Kidney (tissue), 14 donors: Measurements from ENCODE around the gene KXD1. TPM values are rescaled to one million over a fixed set of nuclear protein-coding genes. Genes with fewer than 3 reads are reported as not detected.

Source experiments
- DNase-seq, 5 donors: peaks; one replicate each; pipeline ENCODE4 v3.0.0-alpha.2; 2013 to 2020
- FAIRE-seq: peaks from 2 replicates; lab custom pipeline; 2012; peaks lifted over from hg19 to GRCh38; lab: Jason Lieb, UNC
- H3K27ac ChIP-seq, 2 donors: one replicate each; pipeline ENCODE4 v1.7.0; 2013; ENCODE audit warnings: low read depth in 2 of 2, low read length in 2 of 2, inconsistent platforms in 1 of 2
- H3K27me3 ChIP-seq: one replicate; pipeline ENCODE4 v1.7.1; 2013; ENCODE audit warnings: low read length, inconsistent platforms; ENCODE audit not compliant: control insufficient read depth, insufficient read depth
- H3K36me3 ChIP-seq, 3 donors: one replicate each; pipeline versions ENCODE4 v1.7.0 to v1.7.1; 2013; ENCODE audit warnings: low read length in 3 of 3, control low read depth in 1 of 3, inconsistent platforms in 1 of 3; ENCODE audit not compliant: insufficient read depth in 3 of 3, control insufficient read depth in 2 of 3
- H3K4me1 ChIP-seq, 3 donors: one replicate each; pipeline versions ENCODE4 v1.7.0 to v1.7.1; 2013; ENCODE audit warnings: low read length in 3 of 3, inconsistent platforms in 1 of 3, low read depth in 1 of 3; ENCODE audit not compliant: control insufficient read depth in 2 of 3, insufficient read depth in 2 of 3
- H3K4me3 ChIP-seq, 3 donors: one replicate each; pipeline versions ENCODE4 v1.7.0 to v1.8.1; 2013; ENCODE audit warnings: low read length in 3 of 3, control low read depth in 1 of 3, inconsistent platforms in 1 of 3
- H3K9ac ChIP-seq, 3 donors: one replicate each; pipeline versions ENCODE4 v1.7.0 to v1.7.1; 2013; ENCODE audit warnings: low read length in 3 of 3, control low read depth in 1 of 3, inconsistent platforms in 1 of 3
- H3K9me3 ChIP-seq, 3 donors: one replicate each; pipeline versions ENCODE4 v1.7.0 to v1.7.1; 2013; ENCODE audit warnings: low read length in 3 of 3, control low read depth in 1 of 3, inconsistent platforms in 1 of 3; ENCODE audit not compliant: control insufficient read depth in 2 of 3, insufficient read depth in 1 of 3
- intact Hi-C: fragments of 100-400 bp; cut with DNase I; formaldehyde crosslinking; loops from one replicate; pipeline ENCODE4 v1.11.1; 2022
- polyA plus RNA-seq: library from polyadenylated mRNA; stranded (reverse); fragments of 350-450 nt; fragmentation: Illumina TruSeq; extraction: RNeasy Lipid Tissue Mini Kit (QIAGEN cat#74804); gene quantifications from one replicate; pipeline ENCODE4 v1.2.3, GENCODE V29; 2014; ENCODE audit warnings: low read depth, low replicate concordance; ENCODE audit not compliant: insufficient read depth
- total RNA-seq: library from RNA; stranded (reverse); fragmentation: NEBNext Ultra II Directional; extraction: Animal tissue kit (Norgen Biotek cat#: 25700); gene quantifications from one replicate; pipeline ENCODE4 v1.2.1, GENCODE V29; 2021
- TF ChIP-seq, protein P1 (sequence below): IDR thresholded peaks from 3 replicates; pipeline ENCODE4 v1.5.1; 2012; ENCODE audit warnings: mild to moderate bottlenecking, moderate library complexity, borderline replicate concordance; ENCODE audit not compliant: insufficient read depth; ENCODE audit errors: extremely low read depth
- donor health status: control.
- donor health status: control.
- donor health status: control.
- donor health status: control.
- donor health status: control.
- donor health status: DM: yes; HTN: yes; CAD: no.
- donor health status: Normal renal cell carcinoma (clear cell type).

KXD1 gene
- total and polyA plus RNA-seq, 2 donors from 2014 or later, result 56.3 to 69.9 TPM

DNA sequence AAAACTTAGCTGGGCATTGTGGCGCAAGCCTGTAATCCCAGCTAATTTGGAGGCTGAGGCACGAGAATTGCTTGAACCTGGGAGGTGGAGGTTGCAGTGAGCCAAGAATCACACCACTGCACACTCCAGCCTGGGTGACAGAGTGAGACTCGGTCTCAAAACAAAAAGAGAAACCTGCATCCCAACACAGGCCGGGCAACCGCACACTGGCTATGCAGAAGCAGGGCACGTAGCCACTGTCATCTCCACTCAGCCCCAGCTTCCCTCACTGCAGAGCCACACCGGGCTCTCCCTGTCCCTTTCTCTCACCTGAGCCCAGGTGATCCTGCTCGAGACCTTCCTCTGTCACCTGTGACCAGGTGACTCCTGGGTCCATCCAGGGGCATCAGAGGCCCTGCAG is 47.5 kb upstream of the KXD1 start:
- Histone ChIP-seq H3K27me3 (no peaks in the 10 kb centered on the region), H3K4me1 (peaks cover 0 to 65% (median 47%) of the 10 kb centered on the region in 3 donors), H3K27ac (no peak overlapping the region), H3K9ac (peak overlapping the region in 1 of 3 donors; percentile 22), H3K36me3 (no peaks in the 10 kb centered on the region), H3K4me3 (no peak overlapping the region), H3K9me3 (no peaks in the 10 kb centered on the region)
- DNase-seq (no peak), FAIRE-seq (no peak)
- intact Hi-C loops, result no loop called here
- TF ChIP-seq, protein P1, sequence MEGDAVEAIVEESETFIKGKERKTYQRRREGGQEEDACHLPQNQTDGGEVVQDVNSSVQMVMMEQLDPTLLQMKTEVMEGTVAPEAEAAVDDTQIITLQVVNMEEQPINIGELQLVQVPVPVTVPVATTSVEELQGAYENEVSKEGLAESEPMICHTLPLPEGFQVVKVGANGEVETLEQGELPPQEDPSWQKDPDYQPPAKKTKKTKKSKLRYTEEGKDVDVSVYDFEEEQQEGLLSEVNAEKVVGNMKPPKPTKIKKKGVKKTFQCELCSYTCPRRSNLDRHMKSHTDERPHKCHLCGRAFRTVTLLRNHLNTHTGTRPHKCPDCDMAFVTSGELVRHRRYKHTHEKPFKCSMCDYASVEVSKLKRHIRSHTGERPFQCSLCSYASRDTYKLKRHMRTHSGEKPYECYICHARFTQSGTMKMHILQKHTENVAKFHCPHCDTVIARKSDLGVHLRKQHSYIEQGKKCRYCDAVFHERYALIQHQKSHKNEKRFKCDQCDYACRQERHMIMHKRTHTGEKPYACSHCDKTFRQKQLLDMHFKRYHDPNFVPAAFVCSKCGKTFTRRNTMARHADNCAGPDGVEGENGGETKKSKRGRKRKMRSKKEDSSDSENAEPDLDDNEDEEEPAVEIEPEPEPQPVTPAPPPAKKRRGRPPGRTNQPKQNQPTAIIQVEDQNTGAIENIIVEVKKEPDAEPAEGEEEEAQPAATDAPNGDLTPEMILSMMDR, result no peak

DNA sequence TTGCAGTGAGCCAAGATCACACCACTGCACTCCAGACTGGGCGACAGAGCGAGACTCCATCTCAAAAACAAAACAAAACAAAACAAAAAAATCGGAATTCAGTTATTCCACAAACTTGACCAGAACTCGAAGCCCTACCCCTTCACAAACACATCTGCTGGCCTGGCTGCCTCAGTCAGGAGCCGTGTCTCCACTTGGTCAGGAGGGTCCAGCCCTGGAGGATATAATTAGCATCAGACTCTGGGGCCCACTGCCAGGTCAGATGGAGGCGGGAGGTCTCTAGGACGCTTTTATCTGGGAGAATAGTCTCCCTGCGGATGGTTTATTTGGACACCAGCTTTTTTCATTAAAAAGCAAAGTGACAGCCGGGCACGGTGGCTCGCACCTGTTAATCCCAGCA is 43.8 kb upstream of the KXD1 start:
- Histone ChIP-seq H3K4me1 (peaks cover 0 to 51% (median 31%) of the 10 kb centered on the region in 3 donors), H3K36me3 (no peaks in the 10 kb centered on the region), H3K27me3 (no peaks in the 10 kb centered on the region), H3K27ac (no peak overlapping the region), H3K4me3 (no peak overlapping the region), H3K9me3 (no peaks in the 10 kb centered on the region), H3K9ac (no peak overlapping the region)
- intact Hi-C loops, result no loop called here
- no peak for FAIRE-seq
- DNase-seq, result no peak
- TF ChIP-seq, protein P1, result no peak

DNA sequence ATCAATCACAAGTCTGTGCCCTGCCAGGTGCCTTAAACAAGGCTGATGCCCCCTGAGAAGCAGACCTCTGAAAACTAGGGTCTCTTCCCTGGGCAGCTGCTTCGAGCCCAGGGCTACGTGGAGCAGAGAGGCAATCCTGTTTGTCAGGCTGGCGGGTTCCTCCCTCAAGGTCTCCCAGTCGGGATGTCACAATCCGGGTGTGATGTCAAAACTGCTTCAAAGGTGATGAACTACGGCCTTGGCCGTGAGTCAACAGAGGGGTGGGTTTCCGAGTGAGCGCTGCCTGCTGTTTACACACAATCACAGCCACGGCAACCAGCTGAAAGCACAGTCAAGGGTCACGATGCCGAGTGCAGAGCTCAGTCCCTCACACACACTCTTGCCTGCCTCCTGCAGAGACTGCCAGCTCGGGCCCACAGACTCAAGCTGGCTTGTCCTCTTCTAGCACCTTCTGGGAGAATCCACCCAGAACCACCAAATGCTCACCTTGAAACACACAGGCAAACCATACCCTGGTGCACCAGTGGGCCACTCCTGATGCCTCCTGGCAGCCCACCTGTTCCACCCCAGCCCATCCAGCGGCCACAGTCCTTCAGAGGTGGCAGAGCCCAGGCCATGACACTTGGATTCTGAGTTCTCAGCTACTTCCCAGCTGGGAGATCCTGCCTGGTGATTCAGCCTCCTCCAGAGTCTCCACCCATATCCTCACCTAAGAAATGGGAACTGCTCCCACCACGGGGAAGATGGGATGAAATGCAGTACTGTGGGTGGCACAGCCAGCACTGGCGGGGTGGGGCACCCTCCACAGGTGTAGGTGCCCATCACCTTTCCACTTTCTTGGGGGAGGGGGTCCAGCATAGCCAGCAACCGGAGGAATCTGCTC is 42.6 kb upstream of the KXD1 start:
- DNase-seq (peak; percentile 72 to 91 (median 75)), FAIRE-seq (no peak)
- H3K36me3 ChIP-seq, result no peaks in the 10 kb centered on the region
- peak overlapping the region in 2 of 3 donors; percentile 38 to 78 for H3K9ac ChIP-seq
- peak overlapping the region in 1 of 3 donors; percentile 10 for H3K4me3 ChIP-seq
- H3K27ac ChIP-seq, result peak overlapping the region; percentile 65 to 92
- intact Hi-C loops, result no loop called here
- peaks cover 2 to 51% (median 41%) of the 10 kb centered on the region in 3 donors for H3K4me1 ChIP-seq
- no peaks in the 10 kb centered on the region for H3K27me3 ChIP-seq
- TF ChIP-seq, protein P1, result no peak
- H3K9me3 ChIP-seq, result no peaks in the 10 kb centered on the region
